Measurements from ENCODE around the gene RPTOR. TPM values are rescaled to one million over a fixed set of nuclear protein-coding genes. Genes with fewer than 3 reads are reported as not detected.

RPTOR gene
- total RNA-seq, 1 experiment from 2014 or later, result 58.0 TPM

DNA sequence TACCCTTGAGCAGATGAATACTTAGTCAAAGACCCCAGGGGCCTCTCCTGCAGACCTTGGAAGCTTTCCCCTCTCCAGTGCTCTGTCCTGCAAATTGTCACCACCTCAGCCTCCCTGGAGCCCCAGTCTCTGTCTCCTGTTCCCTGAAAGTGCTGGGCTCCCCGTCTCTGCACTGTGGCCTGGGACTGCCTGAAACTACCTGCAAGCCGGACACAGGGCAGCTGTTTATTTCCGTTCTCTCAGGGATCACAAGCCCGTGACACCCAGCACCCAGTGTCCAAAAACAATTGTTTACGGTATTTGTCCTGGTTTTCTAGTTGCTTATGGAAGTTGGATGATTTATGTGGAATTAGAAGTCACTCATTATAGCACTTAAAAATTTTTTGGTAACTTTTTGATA lies 365.4 kb downstream of the RPTOR start:
- CTCF ChIA-PET, result interaction anchor here (0.7 kb wide), 1 partner anchor 73 kb away, joined by 5 read pairs; no protein-coding TSS in a partner anchor
- no peak for ATAC-seq

GRCh38 chr17:80912476-80912875 lies 367.8 kb downstream of the RPTOR start:
- no peak for ATAC-seq
- Histone ChIP-seq H3K9me3 (ENCODE audit: control insufficient read depth, insufficient read depth, low read depth, low read length) (no peaks in the 10 kb centered on the region), H3K27me3 (ENCODE audit: control insufficient read depth, insufficient read depth, low read length) (no peaks in the 10 kb centered on the region), H3K4me1 (ENCODE audit: control insufficient read depth, insufficient read depth, low read length) (no peaks in the 10 kb centered on the region), H3K27ac (ENCODE audit: low read length) (no peak overlapping the region), H3K36me3 (ENCODE audit: control insufficient read depth, insufficient read depth, low read length) (no peaks in the 10 kb centered on the region), H3K4me3 (ENCODE audit: low read depth in 2 of 2, low read length in 2 of 2) (no peak overlapping the region)
- in situ Hi-C loops (cut with HindIII; ENCODE audit: low pct_unique_long_range_greater_than_20kb, low sequenced_read_pairs) (no loop called here), intact Hi-C loops (cut with micrococcal nuclease; ENCODE audit: unreplicated experiment) (no loop called here)
- CTCF ChIA-PET, result no interaction called here
- DNase-seq (ENCODE audit: low read depth, low spot score), result no peak
- POLR2A ChIA-PET, result no interaction called here
- TF ChIP-seq SIN3A (IDR thresholded peaks at IDR 0.05; ENCODE audit: borderline replicate concordance, insufficient read depth, low read depth, low read length), result no peak
- TF ChIP-seq TCF7L2 (IDR thresholded peaks at IDR 0.05; ENCODE audit: low read depth, low read length), result no peak
- TF ChIP-seq, protein P1, sequence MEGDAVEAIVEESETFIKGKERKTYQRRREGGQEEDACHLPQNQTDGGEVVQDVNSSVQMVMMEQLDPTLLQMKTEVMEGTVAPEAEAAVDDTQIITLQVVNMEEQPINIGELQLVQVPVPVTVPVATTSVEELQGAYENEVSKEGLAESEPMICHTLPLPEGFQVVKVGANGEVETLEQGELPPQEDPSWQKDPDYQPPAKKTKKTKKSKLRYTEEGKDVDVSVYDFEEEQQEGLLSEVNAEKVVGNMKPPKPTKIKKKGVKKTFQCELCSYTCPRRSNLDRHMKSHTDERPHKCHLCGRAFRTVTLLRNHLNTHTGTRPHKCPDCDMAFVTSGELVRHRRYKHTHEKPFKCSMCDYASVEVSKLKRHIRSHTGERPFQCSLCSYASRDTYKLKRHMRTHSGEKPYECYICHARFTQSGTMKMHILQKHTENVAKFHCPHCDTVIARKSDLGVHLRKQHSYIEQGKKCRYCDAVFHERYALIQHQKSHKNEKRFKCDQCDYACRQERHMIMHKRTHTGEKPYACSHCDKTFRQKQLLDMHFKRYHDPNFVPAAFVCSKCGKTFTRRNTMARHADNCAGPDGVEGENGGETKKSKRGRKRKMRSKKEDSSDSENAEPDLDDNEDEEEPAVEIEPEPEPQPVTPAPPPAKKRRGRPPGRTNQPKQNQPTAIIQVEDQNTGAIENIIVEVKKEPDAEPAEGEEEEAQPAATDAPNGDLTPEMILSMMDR (IDR thresholded peaks at IDR 0.05), result no peak
- TF ChIP-seq, protein P2, sequence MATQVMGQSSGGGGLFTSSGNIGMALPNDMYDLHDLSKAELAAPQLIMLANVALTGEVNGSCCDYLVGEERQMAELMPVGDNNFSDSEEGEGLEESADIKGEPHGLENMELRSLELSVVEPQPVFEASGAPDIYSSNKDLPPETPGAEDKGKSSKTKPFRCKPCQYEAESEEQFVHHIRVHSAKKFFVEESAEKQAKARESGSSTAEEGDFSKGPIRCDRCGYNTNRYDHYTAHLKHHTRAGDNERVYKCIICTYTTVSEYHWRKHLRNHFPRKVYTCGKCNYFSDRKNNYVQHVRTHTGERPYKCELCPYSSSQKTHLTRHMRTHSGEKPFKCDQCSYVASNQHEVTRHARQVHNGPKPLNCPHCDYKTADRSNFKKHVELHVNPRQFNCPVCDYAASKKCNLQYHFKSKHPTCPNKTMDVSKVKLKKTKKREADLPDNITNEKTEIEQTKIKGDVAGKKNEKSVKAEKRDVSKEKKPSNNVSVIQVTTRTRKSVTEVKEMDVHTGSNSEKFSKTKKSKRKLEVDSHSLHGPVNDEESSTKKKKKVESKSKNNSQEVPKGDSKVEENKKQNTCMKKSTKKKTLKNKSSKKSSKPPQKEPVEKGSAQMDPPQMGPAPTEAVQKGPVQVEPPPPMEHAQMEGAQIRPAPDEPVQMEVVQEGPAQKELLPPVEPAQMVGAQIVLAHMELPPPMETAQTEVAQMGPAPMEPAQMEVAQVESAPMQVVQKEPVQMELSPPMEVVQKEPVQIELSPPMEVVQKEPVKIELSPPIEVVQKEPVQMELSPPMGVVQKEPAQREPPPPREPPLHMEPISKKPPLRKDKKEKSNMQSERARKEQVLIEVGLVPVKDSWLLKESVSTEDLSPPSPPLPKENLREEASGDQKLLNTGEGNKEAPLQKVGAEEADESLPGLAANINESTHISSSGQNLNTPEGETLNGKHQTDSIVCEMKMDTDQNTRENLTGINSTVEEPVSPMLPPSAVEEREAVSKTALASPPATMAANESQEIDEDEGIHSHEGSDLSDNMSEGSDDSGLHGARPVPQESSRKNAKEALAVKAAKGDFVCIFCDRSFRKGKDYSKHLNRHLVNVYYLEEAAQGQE (IDR thresholded peaks at IDR 0.05; ENCODE audit: insufficient read depth in 1 of 2, low read depth in 2 of 2, low read length in 1 of 2), result no peak
- no peak for TF ChIP-seq POLR2AphosphoS5 (IDR thresholded peaks at IDR 0.05; ENCODE audit: low read depth, low read length)
- BruUV-seq (replicated peaks), result no TSS peak

More for the DNA sequence above, 365.4 kb downstream of the RPTOR start:
- Histone ChIP-seq H3K9me3 (ENCODE audit: control insufficient read depth, insufficient read depth, low read depth, low read length) (no peaks in the 10 kb centered on the region), H3K36me3 (ENCODE audit: control insufficient read depth, insufficient read depth, low read length) (no peaks in the 10 kb centered on the region), H3K27ac (ENCODE audit: low read length) (no peak overlapping the region), H3K4me3 (ENCODE audit: low read depth in 2 of 2, low read length in 2 of 2) (no peak overlapping the region), H3K4me1 (ENCODE audit: control insufficient read depth, insufficient read depth, low read length) (no peaks in the 10 kb centered on the region), H3K27me3 (ENCODE audit: control insufficient read depth, insufficient read depth, low read length) (no peaks in the 10 kb centered on the region)
- POLR2A ChIA-PET, result no interaction called here
- no TSS peak for BruUV-seq (replicated peaks)
- TF ChIP-seq, protein P2 (IDR thresholded peaks at IDR 0.05; ENCODE audit: insufficient read depth in 1 of 2, low read depth in 2 of 2, low read length in 1 of 2), result no peak
- TF ChIP-seq SIN3A (IDR thresholded peaks at IDR 0.05; ENCODE audit: borderline replicate concordance, insufficient read depth, low read depth, low read length), result no peak
- TF ChIP-seq, protein P1 (IDR thresholded peaks at IDR 0.05), result no peak
- no peak for TF ChIP-seq TCF7L2 (IDR thresholded peaks at IDR 0.05; ENCODE audit: low read depth, low read length)
- no peak for TF ChIP-seq POLR2AphosphoS5 (IDR thresholded peaks at IDR 0.05; ENCODE audit: low read depth, low read length)
- intact Hi-C loops (cut with micrococcal nuclease; ENCODE audit: unreplicated experiment) (no loop called here), in situ Hi-C loops (cut with HindIII; ENCODE audit: low pct_unique_long_range_greater_than_20kb, low sequenced_read_pairs) (no loop called here)
- DNase-seq (ENCODE audit: low read depth, low spot score), result no peak
